GM19193 (cell line): ENCODE results near the gene DAPP1.

Source experiments
- POLR2A ChIP-seq: IDR thresholded peaks from 4 replicates; pipeline ENCODE4 v1.6.1; 2011; ENCODE audit not compliant: insufficient read depth, insufficient read length; ENCODE audit errors: extremely low read depth

DAPP1 gene

DNA sequence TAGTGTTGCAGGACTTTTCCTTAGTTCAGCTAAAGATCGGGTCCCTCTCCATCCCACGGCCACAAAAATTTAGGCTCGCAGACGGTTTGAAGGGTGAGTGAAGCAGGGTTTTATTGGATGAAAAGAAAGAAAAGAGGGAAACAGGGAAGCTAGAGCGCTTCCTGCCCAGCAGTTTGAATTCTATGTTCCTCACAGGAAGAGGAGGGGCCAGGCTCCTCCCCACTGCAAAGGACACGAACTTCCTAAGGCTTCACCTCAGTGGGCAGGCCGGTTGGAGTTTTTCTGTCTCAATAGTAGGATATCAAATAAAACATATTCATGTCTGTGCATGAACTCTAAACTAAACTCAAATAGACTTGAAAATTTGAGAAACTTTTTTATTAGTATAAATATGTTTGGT, 27.4 kb downstream of the DAPP1 start:
- no peak for TF ChIP-seq POLR2A

DNA sequence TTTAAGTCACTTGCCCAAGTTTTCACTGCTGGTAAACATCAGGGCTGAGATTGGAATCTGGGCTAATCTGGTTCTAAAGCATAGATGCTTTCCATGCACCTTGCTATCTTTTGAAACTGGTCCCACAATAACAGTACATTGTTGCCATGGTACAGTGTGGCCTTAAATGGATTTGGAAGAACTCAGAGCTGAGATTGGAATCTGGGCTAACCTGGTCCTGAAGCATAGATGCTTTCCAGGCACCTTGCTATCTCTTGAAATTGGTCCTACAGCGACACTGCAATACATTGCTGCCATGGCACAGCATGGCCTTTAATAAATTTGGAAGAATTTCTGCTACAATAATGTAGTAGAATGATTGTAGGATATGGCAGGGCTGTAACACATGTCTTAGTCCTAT, 28.6 kb downstream of the DAPP1 start:
- TF ChIP-seq POLR2A: no peak

DNA sequence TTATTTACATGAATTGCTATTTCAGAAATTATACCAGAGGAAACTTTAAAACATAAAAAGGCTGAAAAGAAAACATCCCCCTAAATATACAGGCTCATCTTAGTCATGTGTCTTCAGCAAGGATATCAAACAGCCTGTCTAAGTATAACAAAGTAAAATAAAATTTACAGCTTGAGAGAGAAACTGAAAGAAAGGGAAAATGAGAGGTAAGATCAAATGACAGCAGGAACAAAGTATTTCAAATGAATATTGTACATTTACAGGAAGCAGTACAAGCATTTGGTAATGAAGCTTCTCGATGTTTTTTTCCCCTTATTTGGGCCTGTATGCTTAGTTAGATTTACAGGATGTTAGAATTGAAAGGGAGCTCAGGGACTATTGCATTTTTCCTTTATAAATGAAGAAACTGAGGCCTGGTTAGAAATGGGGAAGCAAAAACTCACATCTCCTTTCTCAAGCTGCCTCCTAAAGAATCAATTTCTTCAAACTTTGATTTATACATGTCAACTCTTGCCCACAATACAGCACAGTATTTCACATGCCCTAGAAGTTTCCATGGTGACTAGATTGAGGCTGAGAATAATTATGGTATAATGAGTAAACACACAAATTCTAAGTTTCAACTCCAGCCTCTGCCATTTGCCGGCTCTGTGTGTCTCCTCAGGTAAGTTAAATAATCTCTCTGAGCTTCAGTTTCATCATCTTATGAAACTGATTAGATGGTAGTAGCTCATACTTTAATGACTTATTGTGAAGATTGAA, 29.3 kb downstream of the DAPP1 start:
- no peak for TF ChIP-seq POLR2A

DNA sequence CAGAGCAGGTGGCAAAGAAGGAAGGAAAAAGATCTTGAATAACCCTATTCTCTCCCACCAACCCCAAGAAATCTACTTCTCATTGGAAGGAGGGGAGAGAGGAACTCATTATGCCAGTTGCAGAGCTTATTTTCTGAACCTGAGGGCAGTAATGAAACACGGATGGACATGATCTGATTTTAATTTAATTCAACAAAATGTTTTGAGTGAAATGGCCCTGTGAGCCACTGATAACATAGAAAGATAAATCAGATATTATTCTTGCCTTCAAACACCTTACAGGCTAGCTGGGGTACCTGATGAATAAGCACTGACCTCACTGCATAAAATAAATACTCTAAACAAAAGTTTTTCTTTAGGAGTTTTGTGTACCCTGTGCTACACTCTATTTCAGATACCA, 30.3 kb downstream of the DAPP1 start:
- TF ChIP-seq POLR2A: no peak

DNA sequence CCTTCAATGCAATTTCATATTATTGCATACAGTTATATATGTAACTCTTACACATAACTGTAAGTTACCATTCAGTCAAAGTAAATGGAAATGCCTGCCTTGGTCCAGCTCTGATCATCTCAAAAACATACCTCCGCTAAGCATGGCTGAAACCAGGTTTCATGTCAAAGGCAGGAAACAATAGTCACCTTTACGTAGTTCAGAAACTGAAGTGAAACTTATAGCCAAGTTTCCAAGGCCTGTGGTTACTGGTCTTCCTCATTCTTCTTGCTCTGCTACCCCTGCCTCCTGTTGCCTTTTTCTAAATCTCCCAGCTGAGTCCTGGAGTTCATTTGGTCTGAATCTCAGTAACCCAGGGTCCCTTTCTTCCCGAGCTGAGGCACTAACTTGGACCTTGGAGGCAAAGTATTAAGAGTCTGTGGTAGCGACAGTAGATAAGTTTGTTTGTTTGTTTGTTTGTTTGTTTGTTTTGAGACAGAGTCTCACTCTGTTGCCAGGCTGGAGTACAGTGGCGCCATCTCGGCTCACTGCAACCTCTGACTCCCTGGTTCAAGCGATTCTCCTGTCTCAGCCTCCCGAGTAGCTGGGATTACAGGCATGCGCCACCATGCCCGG, 30.8 kb downstream of the DAPP1 start:
- TF ChIP-seq POLR2A: no peak

DNA sequence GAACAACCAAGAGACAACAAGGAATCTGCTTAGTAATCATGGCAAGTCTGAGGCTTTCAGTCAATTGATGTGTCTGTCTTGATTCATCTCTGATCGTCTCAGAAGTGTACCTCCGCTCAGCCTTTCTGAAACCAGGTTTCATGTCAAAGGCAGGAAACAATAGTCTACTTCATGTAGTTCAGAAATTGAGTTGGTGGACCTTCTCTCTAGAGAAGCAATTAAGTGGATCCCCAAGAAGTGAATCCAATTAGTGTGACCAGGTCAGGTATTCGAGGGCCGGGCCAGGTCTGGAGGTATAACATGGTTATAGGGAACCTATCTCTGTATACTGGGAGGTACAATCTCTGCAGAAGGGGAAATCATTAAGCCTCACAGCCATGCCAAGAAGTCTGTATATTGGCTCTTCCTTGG, 32.0 kb downstream of the DAPP1 start:
- TF ChIP-seq POLR2A: no peak

DNA sequence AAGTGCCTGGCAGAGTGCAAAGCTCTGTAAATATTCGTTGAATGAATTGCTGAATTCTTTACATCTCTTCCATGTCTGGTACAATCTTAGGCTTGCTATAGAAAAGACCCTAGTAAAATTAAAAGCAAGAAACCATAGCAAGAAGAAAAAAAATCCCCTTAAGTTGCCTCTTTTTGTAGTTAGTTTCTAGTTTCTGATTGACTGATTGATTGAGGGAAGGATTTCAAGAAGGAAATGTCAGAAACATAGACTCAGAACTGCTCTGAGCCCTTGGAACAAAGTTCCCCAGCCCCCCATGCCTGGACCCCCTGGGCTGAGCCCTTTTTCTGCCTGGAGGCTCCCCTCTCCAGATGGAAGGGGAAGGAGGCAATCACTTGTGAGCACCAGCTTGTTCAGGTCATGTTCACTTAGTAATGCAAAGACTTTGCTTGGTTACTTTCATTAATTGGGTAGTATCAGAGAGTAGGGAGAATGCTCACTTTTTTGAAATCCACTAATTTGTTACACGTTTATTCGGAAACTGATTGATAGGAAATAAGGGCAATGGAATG, 35.6 kb downstream of the DAPP1 start:
- TF ChIP-seq POLR2A: no peak

DNA sequence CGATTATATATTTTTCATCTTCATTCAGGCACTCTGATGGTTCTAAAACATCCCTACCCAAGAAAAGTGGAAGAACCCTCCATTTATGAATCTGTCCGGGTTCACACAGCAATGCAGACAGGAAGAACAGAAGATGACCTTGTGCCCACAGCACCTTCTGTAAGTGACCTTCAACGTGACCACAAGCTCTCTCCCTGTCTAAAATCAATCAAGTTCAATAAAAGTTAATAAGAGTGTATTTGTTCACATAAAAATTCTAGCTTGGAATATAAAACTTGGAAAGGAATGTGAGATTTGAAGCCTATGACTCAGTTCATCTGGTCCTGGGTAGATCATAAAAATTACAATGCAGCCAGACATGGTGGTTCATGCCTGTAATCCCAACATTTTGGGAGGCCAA, 36.6 kb downstream of the DAPP1 start:
- TF ChIP-seq POLR2A: no peak

DNA sequence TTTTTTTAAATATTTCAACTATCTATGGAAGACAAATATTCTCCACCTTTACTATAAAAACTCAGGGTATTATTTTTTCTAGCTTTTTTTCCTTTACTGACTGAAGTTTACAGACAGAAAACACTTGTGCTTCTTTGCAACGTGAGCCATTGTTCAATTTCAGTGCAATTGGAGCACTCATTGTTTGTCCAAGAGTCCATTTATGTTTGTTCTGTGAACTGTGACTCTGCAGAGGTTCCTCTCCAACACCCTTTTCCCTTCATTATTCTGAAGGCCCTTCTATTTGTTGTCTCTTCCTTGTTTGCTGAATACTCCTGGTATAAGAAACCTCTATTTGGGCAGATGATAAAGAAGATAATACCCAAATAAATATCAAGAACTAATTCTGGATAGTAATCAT, 37.4 kb downstream of the DAPP1 start:
- TF ChIP-seq POLR2A: no peak

DNA sequence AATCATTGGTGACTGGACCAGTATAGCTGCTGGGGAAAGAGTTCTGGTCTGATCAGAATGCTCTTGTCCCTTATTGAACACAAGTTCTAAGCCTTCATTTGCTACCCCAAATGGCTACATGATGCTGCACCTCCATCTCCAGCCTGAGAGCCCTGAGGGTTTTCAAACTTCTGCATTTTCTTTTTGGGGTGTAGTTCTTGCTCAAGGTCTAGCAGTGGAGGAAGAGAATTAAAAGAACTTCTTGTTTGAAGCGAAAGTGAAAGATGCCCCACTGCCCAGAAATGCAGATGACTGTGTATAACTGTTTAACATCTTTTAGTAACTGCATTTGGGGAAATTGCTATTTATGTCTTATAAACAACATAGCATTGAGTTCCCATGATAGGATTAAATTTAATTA, 39.1 kb downstream of the DAPP1 start:
- no peak for TF ChIP-seq POLR2A

DNA sequence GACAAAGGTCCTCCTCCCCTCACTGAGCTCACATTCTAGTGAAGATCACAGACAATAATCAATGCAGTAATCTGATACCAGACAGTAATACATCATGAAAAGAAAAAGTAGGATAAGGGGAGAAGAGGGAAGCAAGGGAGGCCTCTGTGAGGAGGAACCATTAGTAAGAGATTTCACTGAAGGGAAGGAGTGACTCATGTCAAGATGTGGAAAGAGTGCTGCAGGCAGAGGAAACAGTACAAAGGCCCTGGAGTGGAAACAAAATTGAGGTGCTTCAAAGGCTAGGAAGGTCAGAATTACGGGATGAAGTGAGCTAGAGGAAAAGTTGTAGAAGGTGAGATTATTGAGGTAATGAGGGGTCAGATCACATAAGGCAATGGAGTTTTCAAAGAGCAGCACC, 39.5 kb downstream of the DAPP1 start:
- TF ChIP-seq POLR2A: no peak

DNA sequence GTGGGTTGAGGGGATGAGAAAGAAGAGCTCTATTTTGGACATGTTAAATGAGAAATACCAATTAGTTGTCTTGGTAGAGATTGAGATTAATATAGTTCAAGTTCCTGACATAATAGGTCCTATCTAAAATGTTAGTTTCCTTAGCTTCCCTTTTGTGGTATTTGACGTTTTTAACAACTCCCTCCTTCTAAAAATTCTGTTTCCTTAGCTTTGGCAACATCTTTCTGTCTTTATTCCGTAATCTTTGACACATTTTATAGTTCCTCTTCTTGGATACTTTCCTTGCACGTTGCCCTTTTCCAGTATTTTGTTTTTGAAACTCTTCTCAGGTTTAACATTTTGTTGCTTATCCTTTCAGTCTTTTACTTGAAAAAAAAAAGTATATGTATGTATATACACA, 40.7 kb downstream of the DAPP1 start:
- no peak for TF ChIP-seq POLR2A

DNA sequence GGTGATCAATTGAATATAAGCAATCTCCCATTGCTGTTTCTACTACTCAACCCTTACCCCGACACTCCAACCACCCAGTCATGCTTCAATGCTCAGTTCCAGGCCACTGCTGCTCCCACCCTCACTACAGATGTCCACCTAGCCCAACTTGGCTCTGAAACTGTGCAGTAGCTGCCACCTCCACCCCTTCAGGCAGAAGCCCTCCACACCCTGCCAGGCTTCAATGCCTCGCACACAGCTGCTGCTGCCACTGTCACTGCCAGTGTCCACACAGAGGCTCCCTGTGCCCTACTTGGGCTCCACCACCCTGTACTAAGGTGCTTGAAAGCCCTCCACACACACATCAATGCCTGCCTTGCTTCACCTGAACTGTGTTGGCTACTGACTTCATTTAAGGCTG, 43.0 kb downstream of the DAPP1 start:
- TF ChIP-seq POLR2A: no peak

DNA sequence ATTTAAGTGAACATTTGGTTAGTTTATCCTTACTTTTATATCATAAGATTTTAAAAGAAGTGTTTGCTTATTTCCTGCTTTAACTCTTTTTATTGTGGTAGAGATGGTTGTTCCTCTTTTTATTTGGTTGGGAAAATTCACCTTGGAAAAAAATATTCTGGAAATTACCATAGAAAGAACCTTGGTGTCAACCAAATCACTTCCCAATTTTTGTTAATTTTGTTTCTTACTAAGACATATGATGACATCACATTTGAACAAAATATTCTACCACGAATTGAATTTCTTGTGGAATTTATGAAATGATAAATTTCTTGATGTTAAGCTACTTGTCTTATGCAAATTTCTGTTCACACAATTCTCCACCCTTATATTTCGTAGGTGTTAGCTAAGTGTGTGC, 43.9 kb downstream of the DAPP1 start:
- no peak for TF ChIP-seq POLR2A

DNA sequence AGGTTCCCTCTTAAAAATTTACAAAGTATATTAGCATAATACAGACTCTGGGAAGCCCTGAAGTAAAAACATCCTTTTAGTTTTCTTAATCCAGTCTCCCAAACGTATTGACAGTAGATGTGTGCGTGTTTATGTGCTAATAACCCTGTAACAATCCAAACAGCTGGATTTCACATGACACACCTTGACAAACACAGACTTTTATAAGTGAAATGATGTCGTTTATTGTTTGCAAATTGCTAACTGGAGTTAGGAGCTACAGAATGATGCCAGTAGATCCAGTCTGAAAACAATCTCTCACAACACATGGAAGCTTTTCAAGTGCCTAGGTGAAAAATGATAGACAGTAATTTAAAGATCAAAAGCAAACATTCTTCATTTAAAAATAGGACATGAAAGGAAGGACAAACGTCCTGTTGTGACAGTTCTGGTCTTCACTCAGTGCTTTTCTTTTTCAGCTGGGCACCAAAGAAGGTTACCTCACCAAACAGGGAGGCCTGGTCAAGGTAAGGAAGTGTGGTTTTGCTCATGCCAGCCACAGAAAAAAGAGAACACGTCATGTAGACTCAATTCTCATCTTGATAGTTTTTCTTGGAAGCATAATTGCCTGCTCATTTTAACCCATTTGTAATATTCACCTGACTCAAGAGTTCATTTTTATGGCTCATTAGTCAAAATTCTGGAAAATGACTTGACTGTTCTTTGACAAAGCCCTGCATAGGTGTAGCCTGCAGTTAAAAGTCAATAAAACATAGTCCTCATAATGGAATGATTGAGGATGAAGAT, 44.7 kb downstream of the DAPP1 start:
- no peak for TF ChIP-seq POLR2A
